Measurements from ENCODE around the gene RAB3GAP1.
A peak's percentile ranks its signal among the peaks of the same experiment; 100 is the strongest.

The RAB3GAP1 gene

GRCh38 chr2:135154962-135155361, 102.9 kb downstream of the RAB3GAP1 start:
- no peak overlapping the region for H3K4me3 ChIP-seq (ENCODE audit: low read depth, low read length)
- no peak for DNase-seq (ENCODE audit: low read depth)

DNA sequence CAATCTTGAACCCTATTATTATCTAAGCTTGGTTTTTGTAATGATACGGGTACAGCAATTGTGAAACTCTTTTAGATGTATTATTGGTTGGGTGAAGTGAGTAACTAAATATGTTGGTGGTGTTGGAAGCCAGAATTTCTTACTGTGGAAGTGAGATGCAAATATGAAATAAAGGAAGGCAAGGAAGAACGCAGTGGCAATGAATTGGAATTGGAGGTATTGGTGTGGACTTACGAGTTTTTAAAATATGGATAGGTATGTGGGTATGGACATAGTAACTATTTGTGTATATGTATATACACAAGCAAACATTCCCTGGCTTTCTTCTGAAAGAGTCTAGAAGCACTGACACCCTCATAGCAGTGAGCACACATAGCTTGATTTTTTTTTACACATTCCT, 105.8 kb downstream of the RAB3GAP1 start:
- H3K4me3 ChIP-seq (ENCODE audit: low read depth, low read length) = no peak overlapping the region
- no peak for DNase-seq (ENCODE audit: low read depth)

GRCh38 chr2:135159191-135159590, 107.1 kb downstream of the RAB3GAP1 start:
- no peak for DNase-seq (ENCODE audit: low read depth)
- no peak overlapping the region for H3K4me3 ChIP-seq (ENCODE audit: low read depth, low read length)

DNA sequence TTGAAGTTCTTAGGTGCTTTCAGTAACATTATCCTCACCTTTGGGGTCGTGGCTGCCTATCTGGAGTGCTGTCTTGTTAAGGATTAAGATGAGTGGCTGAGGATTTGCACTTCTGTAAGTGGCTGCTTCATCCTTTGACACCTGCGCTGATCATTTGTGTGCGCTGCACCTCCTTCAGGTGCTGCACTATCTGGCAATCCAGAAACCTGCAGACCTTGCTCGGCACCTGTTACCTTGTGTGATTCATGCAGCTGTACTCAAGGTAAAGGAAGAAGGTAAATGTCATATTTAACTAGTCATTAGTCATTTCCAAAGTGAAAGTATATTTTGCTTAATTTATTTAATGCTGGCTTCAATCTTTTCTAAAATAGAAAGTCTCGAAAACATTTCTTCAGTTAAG, 110.3 kb downstream of the RAB3GAP1 start:
- no peak for DNase-seq (ENCODE audit: low read depth)
- no peak overlapping the region for H3K4me3 ChIP-seq (ENCODE audit: low read depth, low read length)

- no peak overlapping the region for H3K4me3 ChIP-seq (ENCODE audit: low read depth, low read length)
- no peak for DNase-seq (ENCODE audit: low read depth)
Measured at GRCh38 chr2:135162786-135163185, 110.7 kb downstream of the RAB3GAP1 start.

- no peak overlapping the region for H3K4me3 ChIP-seq (ENCODE audit: low read depth, low read length)
- DNase-seq (ENCODE audit: low read depth) = no peak
Measured at GRCh38 chr2:135163306-135163705, 111.2 kb downstream of the RAB3GAP1 start.

- DNase-seq (ENCODE audit: low read depth) = no peak
- H3K4me3 ChIP-seq (ENCODE audit: low read depth, low read length) = no peak overlapping the region
Measured at GRCh38 chr2:135163901-135164300, 111.8 kb downstream of the RAB3GAP1 start.

DNA sequence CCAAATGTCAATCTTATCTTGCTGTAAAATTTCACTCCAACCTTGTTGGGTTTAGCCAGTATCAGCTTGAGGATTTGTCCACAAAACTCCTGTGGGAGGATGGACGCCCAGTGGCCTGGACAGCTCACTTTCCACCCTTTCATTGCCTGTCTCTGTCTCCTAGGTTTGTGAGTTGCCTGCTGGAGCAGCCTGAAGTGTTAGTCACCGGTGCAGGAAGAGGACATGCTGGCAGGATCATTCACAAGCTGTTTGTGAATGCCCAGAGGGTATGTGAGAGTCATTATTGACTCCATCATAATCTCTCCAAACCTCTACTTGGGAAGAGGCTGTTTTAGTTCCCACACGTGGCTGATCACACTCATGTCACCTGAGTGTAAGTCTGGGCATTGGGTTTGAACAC, 112.3 kb downstream of the RAB3GAP1 start:
- no peak overlapping the region for H3K4me3 ChIP-seq (ENCODE audit: low read depth, low read length)
- DNase-seq (ENCODE audit: low read depth) = peak; percentile 59

- no peak for DNase-seq (ENCODE audit: low read depth)
- no peak overlapping the region for H3K4me3 ChIP-seq (ENCODE audit: low read depth, low read length)
Measured at GRCh38 chr2:135167273-135167672, 115.2 kb downstream of the RAB3GAP1 start.

GRCh38 chr2:135168204-135168856, 116.2 kb downstream of the RAB3GAP1 start:
- no peak for DNase-seq (ENCODE audit: low read depth)
- no peak overlapping the region for H3K4me3 ChIP-seq (ENCODE audit: low read depth, low read length)

DNA sequence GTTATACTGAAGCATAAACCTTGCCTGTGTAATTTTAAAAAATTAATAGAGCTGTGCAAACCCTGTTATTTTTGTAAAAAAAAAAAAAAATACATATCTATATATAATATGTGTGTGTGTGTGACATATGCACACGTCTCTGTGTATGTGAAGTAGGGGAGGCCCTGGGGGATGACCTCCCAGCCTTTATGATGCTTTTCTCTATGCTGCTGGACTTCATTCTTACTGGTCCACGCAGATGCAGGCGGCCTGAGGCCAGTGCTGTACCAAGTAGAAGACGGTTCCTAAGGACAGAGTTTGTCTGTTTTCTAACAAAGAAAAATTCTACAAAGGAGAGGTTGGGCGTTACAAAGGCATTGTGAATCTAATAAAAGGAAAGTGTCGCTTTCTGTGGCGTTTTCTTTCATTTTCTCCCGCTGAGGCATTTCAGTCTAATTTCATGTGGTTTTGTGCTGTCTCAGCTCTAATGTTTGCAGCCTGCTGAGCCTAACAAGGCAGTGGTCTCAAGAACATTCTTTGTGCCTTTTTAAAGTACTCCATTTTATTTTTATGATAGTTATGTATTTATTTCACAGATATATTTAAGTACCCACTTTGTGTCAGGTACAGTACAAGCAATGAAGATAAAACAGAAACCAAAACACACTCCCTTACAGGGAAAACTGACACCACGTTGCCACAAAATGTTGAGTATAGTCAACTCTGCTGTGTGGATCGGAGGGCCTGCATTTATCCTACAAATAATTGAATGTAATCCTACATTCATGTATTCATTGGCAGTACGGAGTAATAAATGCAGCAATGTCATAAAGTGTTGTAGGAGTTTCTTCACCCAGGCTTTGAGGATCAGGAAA, 118.0 kb downstream of the RAB3GAP1 start:
- H3K4me3 ChIP-seq (ENCODE audit: low read depth, low read length) = no peak overlapping the region
- no peak for DNase-seq (ENCODE audit: low read depth)

- H3K4me3 ChIP-seq (ENCODE audit: low read depth, low read length) = no peak overlapping the region
- DNase-seq (ENCODE audit: low read depth) = no peak
Measured at GRCh38 chr2:135174049-135174809, 122.1 kb downstream of the RAB3GAP1 start.

DNA sequence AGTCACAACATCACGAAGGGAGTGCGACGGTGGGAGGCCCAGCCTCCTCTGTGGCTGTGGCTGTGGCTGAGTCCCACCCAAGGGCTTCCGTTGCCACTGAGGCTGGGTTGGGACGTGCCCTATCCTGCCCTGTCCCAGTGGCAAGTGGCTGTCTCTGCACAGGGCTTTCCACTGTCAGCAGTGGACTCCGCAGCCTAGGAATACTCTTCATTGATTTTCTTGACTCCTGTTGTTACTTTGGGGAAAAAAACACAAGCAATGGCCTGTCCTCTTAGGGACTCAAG, 122.7 kb downstream of the RAB3GAP1 start:
- no peak overlapping the region for H3K4me3 ChIP-seq (ENCODE audit: low read depth, low read length)
- no peak for DNase-seq (ENCODE audit: low read depth)

DNA sequence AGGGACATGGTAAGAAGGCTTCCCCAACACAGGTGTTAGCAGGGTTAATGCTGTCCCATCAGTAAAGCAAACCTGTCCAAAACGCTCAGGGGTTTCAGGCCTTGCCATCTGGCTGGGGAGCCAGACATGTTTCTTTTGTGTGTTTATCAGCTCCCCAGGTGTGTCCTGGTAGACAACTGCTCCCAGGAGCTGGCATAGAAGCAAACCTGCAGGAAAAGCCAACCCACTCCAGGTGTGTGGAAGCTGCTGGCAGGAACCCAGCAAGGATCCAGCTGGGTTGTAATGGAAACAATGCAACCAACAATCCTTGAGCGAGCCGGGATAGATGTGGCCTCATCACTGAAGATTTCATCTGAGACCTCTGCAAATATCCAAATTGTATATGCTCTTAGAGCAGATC, 123.1 kb downstream of the RAB3GAP1 start:
- no peak for DNase-seq (ENCODE audit: low read depth)
- no peak overlapping the region for H3K4me3 ChIP-seq (ENCODE audit: low read depth, low read length)

- H3K4me3 ChIP-seq (ENCODE audit: low read depth, low read length) = no peak overlapping the region
- no peak for DNase-seq (ENCODE audit: low read depth)
Measured at GRCh38 chr2:135179689-135180088, 127.6 kb downstream of the RAB3GAP1 start.

GRCh38 chr2:135182190-135182589, 130.1 kb downstream of the RAB3GAP1 start:
- H3K4me3 ChIP-seq (ENCODE audit: low read depth, low read length) = no peak overlapping the region
- no peak for DNase-seq (ENCODE audit: low read depth)

DNA sequence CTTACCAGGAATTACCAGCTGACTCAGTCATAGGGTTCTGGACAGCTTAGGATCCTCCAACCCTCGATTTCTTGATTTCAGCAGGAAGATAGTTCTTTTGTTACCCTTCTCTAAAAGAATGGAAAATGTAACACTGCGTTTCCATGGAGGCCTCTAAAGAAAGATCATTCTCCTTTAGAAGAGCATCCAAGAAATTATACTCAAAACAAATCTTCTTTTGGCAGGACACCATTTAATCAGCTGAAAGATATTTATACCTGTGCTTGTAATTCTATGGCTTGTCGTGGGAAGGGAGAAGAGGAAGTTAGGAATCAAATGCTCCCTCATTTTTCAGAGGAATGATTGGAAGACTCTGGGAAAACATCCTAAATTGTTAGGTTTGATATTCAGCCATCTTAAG, 130.5 kb downstream of the RAB3GAP1 start:
- no peak overlapping the region for H3K4me3 ChIP-seq (ENCODE audit: low read depth, low read length)
- no peak for DNase-seq (ENCODE audit: low read depth)

- no peak overlapping the region for H3K4me3 ChIP-seq (ENCODE audit: low read depth, low read length)
- DNase-seq (ENCODE audit: low read depth) = no peak
Measured at GRCh38 chr2:135183822-135184221, 131.7 kb downstream of the RAB3GAP1 start.

- no peak for DNase-seq (ENCODE audit: low read depth)
- H3K4me3 ChIP-seq (ENCODE audit: low read depth, low read length) = no peak overlapping the region
Measured at GRCh38 chr2:135186054-135186453, 134.0 kb downstream of the RAB3GAP1 start.

DNA sequence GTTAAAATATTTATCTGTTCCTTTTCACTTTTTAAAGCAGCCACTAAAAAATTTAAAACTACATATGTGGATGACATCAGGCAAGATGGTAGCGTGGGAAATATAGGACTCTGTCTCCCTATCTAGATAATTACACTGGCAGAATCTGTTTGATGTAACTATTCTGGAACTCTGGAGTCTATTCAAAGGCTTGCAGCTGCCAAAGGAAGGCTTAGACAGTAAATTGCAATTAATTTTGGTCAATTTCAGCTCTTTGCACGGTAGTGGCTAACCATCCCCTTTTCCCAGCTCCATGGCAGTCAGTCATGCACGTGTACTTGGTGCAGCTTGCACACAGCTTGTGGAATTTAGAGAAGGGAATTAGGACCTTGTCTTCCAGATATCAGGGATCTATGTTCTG, 135.2 kb downstream of the RAB3GAP1 start:
- no peak for DNase-seq (ENCODE audit: low read depth)
- H3K4me3 ChIP-seq (ENCODE audit: low read depth, low read length) = no peak overlapping the region

GRCh38 chr2:135189148-135189547, 137.1 kb downstream of the RAB3GAP1 start:
- no peak overlapping the region for H3K4me3 ChIP-seq (ENCODE audit: low read depth, low read length)
- no peak for DNase-seq (ENCODE audit: low read depth)
